HepG2 (cell line): Measurements from ENCODE around the gene KLHL30. TPM values are rescaled to one million over a fixed set of nuclear protein-coding genes. Genes with fewer than 3 reads are reported as not detected.

Source experiments
- ATAC-seq: fragments of 200-7000 bp; cut with Tn5 transposase; 3 replicates; pipeline ENCODE4 v1.9.1; 2020; ENCODE audit warnings: mild to moderate bottlenecking, moderate library complexity
- BruUV-seq: library from RNA; stranded (reverse); fragments of 400-500 nt; replicated peaks from 2 replicates; lab custom pipeline; 2021; lab: Mats Ljungman, UMichigan
- CTCF ChIA-PET: fragments of 300-600 bp; formaldehyde crosslinking; extraction: SDS; loops from one replicate; lab custom pipeline; 2021; ENCODE audit warnings: low total read pairs, inconsistent platforms, low intra/inter-chr PET ratio; lab: Yijun Ruan, JAX
- POLR2A ChIA-PET: fragments of 350-600 bp; sonication (Branson Sonifier 250); formaldehyde crosslinking; loops from one replicate; lab custom pipeline; 2020; ENCODE audit warnings: antibody characterized with exemption, inconsistent platforms; lab: Yijun Ruan, JAX
- DNase-seq: peaks from one replicate; pipeline ENCODE4 v3.0.0-alpha.2; 2015; ENCODE audit warnings: low spot score
- FAIRE-seq: peaks from 3 replicates; lab custom pipeline; 2011; peaks lifted over from hg19 to GRCh38; lab: Jason Lieb, UNC
- H2AFZ ChIP-seq: one replicate; pipeline ENCODE4 v1.6.1; 2011; ENCODE audit warnings: low read length, inconsistent platforms
- H3K27ac ChIP-seq: fragments of 300-600 bp; 3 replicates; pipeline ENCODE4 v1.8.0; 2011; ENCODE audit warnings: mixed run types, mild to moderate bottlenecking, mixed read lengths, low read length, inconsistent platforms; ENCODE audit not compliant: insufficient read depth; ENCODE audit errors: extremely low read length
- H3K27me3 ChIP-seq, 2 experiments: fragments of 200-600 bp in 1 of 2; 2 replicates in 1 of 2; 3 replicates in 1 of 2; pipeline versions ENCODE4 v1.6.0 to v1.8.0; 2011; ENCODE audit warnings: low read length in 2 of 2, mild to moderate bottlenecking in 2 of 2, moderate library complexity in 2 of 2, inconsistent platforms in 1 of 2; ENCODE audit not compliant: insufficient read depth in 2 of 2, control insufficient read depth in 1 of 2
- H3K36me3 ChIP-seq, 2 experiments: fragments of 200-600 bp in 1 of 2; replicated peaks in 1 of 2; 2 replicates in 1 of 2; 3 replicates in 1 of 2; pipeline versions ENCODE4 v1.5.1 to v1.8.0; 2011; ENCODE audit warnings: low read length in 2 of 2, inconsistent platforms in 1 of 2; ENCODE audit not compliant: insufficient read depth in 2 of 2, control insufficient read depth in 1 of 2
- H3K4me1 ChIP-seq: 2 replicates; pipeline ENCODE4 v1.5.1; 2012; ENCODE audit warnings: low read length, inconsistent platforms; ENCODE audit not compliant: insufficient read depth
- H3K4me2 ChIP-seq: 2 replicates; pipeline ENCODE4 v1.6.0; 2011; ENCODE audit warnings: low read depth, low read length, inconsistent platforms
- H3K4me3 ChIP-seq, 3 experiments: fragments of 200-600 bp in 1 of 3; sonication (generic), shearing (Covaris generic) in 1 of 3; replicated peaks in 1 of 3; 2 replicates each; pipeline ENCODE4 v1.5.1; 2011 to 2016; ENCODE audit warnings: low read length in 3 of 3, inconsistent platforms in 2 of 3, low read depth in 2 of 3, mild to moderate bottlenecking in 2 of 3, control low read depth in 1 of 3, mixed read lengths in 1 of 3; ENCODE audit not compliant: insufficient read depth in 1 of 3
- H3K79me2 ChIP-seq: one replicate; pipeline ENCODE4 v1.6.1; 2011; ENCODE audit warnings: low read length, inconsistent platforms; ENCODE audit not compliant: insufficient read depth
- H3K9ac ChIP-seq: 2 replicates; pipeline ENCODE4 v1.6.0; 2011; ENCODE audit warnings: mild to moderate bottlenecking, low read depth, low read length, inconsistent platforms; ENCODE audit not compliant: insufficient read depth
- H3K9me3 ChIP-seq: 2 replicates; pipeline ENCODE4 v1.5.1; 2012; ENCODE audit warnings: mild to moderate bottlenecking, low read length
- H4K20me1 ChIP-seq: 2 replicates; pipeline ENCODE4 v1.6.0; 2011; ENCODE audit warnings: inconsistent platforms, mild to moderate bottlenecking, low read length, moderate library complexity; ENCODE audit not compliant: insufficient read depth
- EHMT2 ChIP-seq: fragments of 200-600 bp; sonication (generic); IDR thresholded peaks from 2 replicates; pipeline ENCODE4 v1.7.0; 2017; ENCODE audit warnings: antibody characterized with exemption, low read depth, low read length, borderline replicate concordance
- GLMP ChIP-seq: sonication (generic); formaldehyde crosslinking; IDR thresholded peaks from 2 replicates; pipeline ENCODE4 v1.9.0; 2021; ENCODE audit warnings: missing genetic modification reagents, mild to moderate bottlenecking, borderline replicate concordance
- MIER3 ChIP-seq: IDR thresholded peaks from 2 replicates; pipeline ENCODE4 v1.6.1; 2016; ENCODE audit warnings: missing compliant biosample characterization, borderline replicate concordance
- MYC ChIP-seq: sonication (generic); formaldehyde crosslinking; IDR thresholded peaks from 2 replicates; pipeline ENCODE4 v1.9.0; 2021; ENCODE audit warnings: missing genetic modification reagents, borderline replicate concordance
- ZFP37 ChIP-seq: sonication (generic); formaldehyde crosslinking; IDR thresholded peaks from 2 replicates; pipeline ENCODE4 v1.4.0; 2020; ENCODE audit warnings: missing genetic modification reagents, borderline replicate concordance
- ZNF253 ChIP-seq: sonication (generic); formaldehyde crosslinking; IDR thresholded peaks from 2 replicates; pipeline ENCODE4 v1.8.0; 2022; ENCODE audit warnings: mild to moderate bottlenecking, missing genetic modification reagents, borderline replicate concordance
- ZNF546 ChIP-seq: sonication (generic); formaldehyde crosslinking; conservative IDR thresholded peaks from 2 replicates; pipeline ENCODE4 v1.8.1; 2023; ENCODE audit warnings: mild to moderate bottlenecking, missing genetic modification reagents
- ZNF619 ChIP-seq: sonication (generic); formaldehyde crosslinking; IDR thresholded peaks from 2 replicates; pipeline ENCODE4 v1.4.0; 2020; ENCODE audit warnings: mild to moderate bottlenecking, missing genetic modification reagents
- ZSCAN9 ChIP-seq: IDR thresholded peaks from 2 replicates; pipeline ENCODE4 v1.6.1; 2016; ENCODE audit warnings: borderline replicate concordance
- ZZZ3 ChIP-seq: sonication (generic); formaldehyde crosslinking; IDR thresholded peaks from 2 replicates; pipeline ENCODE4 v1.4.0; 2020; ENCODE audit warnings: missing genetic modification reagents, mild to moderate bottlenecking, borderline replicate concordance
- WGBS: methylation state at CpG from one replicate; pipeline ENCODE4 v1.1.6; 2017; ENCODE audit warnings: low lambda C conversion rate; 5-methylcytosine and 5-hydroxymethylcytosine counted together
- in situ Hi-C: cut with HindIII; loops from 2 replicates; pipeline ENCODE4 v1.10.0; 2017; ENCODE audit warnings: low pct_unique_long_range_greater_than_20kb; ENCODE audit not compliant: extremely low pct_ligation_motif_present
- intact Hi-C: fragments of 100-400 bp; cut with micrococcal nuclease; formaldehyde crosslinking; loops from one replicate; pipeline ENCODE4 v1.10.0; 2022; ENCODE audit not compliant: unreplicated experiment
- polyA plus RNA-seq, 8 experiments: library from polyadenylated mRNA; depleted of rRNA in 3 of 8; stranded (reverse) in 7 of 8; unstranded in 1 of 8; fragments of >200 nt; fragmentation: Illumina TruSeq in 4 of 8; extraction: Trizol in 4 of 8; gene quantifications; 2 replicates each; pipeline versions ENCODE4 v1.2.1 to v1.2.3, GENCODE V29; 2011 to 2016; ENCODE audit warnings: low read depth in 4 of 8, missing spikeins in 1 of 8, mixed read lengths in 1 of 8; ENCODE audit not compliant: insufficient read depth in 1 of 8
- total RNA-seq, 5 experiments: library from RNA; depleted of rRNA; stranded (reverse); fragments of >200 nt; fragmentation: Illumina TruSeq; extraction: Trizol; gene quantifications; 2 replicates each; pipeline ENCODE4 v1.2.3, GENCODE V29; 2016; ENCODE audit warnings: low read depth in 1 of 5

Gene KLHL30
- total and polyA plus RNA-seq, 2 of the 13 experiments (the other 11 are each of a cell fraction or from before 2014, with no cell fraction given), result 0.05 TPM; not detected in 1

- no peak overlapping the region for H3K4me3 ChIP-seq
- ChIA-PET POLR2A (no interaction called here), CTCF (no interaction called here)
- no peak for ATAC-seq
- no peak overlapping the region for H3K4me2 ChIP-seq
- H3K9me3 ChIP-seq, result no peaks in the 10 kb centered on the region
- no peak for FAIRE-seq
- no peak overlapping the region for H3K27ac ChIP-seq
- H4K20me1 ChIP-seq, result no peaks in the 10 kb centered on the region
- 100% methylated on average over 7 of the region's 8 CpGs for WGBS
- TF ChIP-seq EHMT2 (no peak), ZSCAN9 (CRISPR knock-in tag) (no peak), ZZZ3 (CRISPR knock-in tag) (no peak), MIER3 (CRISPR knock-in tag) (no peak), ZNF546 (CRISPR knock-in tag) (no peak), MYC (CRISPR knock-in tag) (no peak), ZNF253 (CRISPR knock-in tag) (no peak), ZNF619 (CRISPR knock-in tag) (no peak), GLMP (CRISPR knock-in tag) (no peak), ZFP37 (no peak)
- no peak overlapping the region for H3K9ac ChIP-seq
- no TSS peak for BruUV-seq
- intact Hi-C loops, result no loop called here
- no peaks in the 10 kb centered on the region for H3K4me1 ChIP-seq
- no peaks in the 10 kb centered on the region for H3K79me2 ChIP-seq
- H3K27me3 ChIP-seq, result no peaks in the 10 kb centered on the region
- H2AFZ ChIP-seq, result no peak overlapping the region
- no peak for DNase-seq
- in situ Hi-C loops, result no loop called here
- peaks cover 35 to 79% of the 10 kb centered on the region in 2 experiments for H3K36me3 ChIP-seq
Measured at GRCh38 chr2:238174291-238174690, 35.8 kb downstream of the KLHL30 start.
